Left colon (tissue), 2 donors: ENCODE measurements around the gene RPS14. TPM values are rescaled to one million over a fixed set of nuclear protein-coding genes. Genes with fewer than 3 reads are reported as not detected.

Source experiments
- ATAC-seq: fragments of 200-7000 bp; cut with Tn5 transposase; one replicate; pipeline ENCODE4 v1.9.1; 2020; ENCODE audit warnings: mild to moderate bottlenecking, moderate library complexity
- DNase-seq, 2 donors: peaks; one replicate each; pipeline ENCODE4 v3.0.0-alpha.2; 2020
- intact Hi-C, 2 donors: fragments of 100-400 bp; cut with DNase I in 1 of 2; cut with micrococcal nuclease in 1 of 2; formaldehyde crosslinking; loops; one replicate each; pipeline versions ENCODE4 v1.11.2 to v1.14.0; 2022; cut with DNase I, micrococcal nuclease
- total RNA-seq, 2 donors: library from RNA; stranded (reverse); fragmentation: NEBNext Ultra II Directional; extraction: Animal tissue kit (Norgen Biotek cat#: 25700); gene quantifications; one replicate each; pipeline ENCODE4 v1.2.1, GENCODE V29; 2021
- donor health status: DM: no; HTN: no; CAD: no.
- donor health status: DM: yes; HTN: yes; CAD: no.

Gene RPS14
- total RNA-seq, 2 donors from 2014 or later: 1,685 to 1,991 TPM

GRCh38 chr5:150394131-150394530 lies 55.4 kb downstream of the RPS14 start:
- ATAC-seq (no peak), DNase-seq (no peak)
- intact Hi-C loops: no loop called here

GRCh38 chr5:150393096-150393645 lies 56.4 kb downstream of the RPS14 start:
- intact Hi-C loops: no loop called here

DNA sequence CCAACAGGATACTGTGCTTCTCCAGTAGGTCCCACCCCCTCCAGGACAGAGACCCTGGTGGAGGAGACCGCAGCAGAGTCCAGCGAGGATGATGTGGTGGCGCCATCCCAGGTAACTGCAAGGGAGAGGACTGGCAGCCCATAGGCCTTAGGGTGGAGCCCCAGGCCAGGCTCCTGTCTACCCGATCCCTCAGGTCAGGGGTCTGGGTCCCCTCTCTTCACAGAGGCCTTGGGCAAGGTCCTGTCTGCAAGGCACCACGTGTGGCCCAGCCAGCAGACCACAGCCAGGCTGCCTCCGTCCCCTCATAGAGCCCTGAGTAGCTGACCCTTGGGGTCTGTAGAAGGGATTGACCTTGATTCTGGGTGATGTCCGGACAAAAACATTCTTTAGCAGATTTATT lies 56.9 kb downstream of the RPS14 start:
- ATAC-seq: no peak
- intact Hi-C loops: no loop called here
- no peak for DNase-seq

More at GRCh38 chr5:150393096-150393645, 56.4 kb downstream of the RPS14 start:
- no peak for ATAC-seq
- DNase-seq: no peak

Other genes with a start within 250 kb of the RPS14 start
- gene CAMK2A, start 160.0 kb downstream of the RPS14 start, total RNA-seq: under 1 TPM; 0.17 to 0.21 TPM
- gene ARSI, start 146.8 kb downstream of the RPS14 start, total RNA-seq: under 1 TPM; 0.27 to 0.64 TPM
- 10 to 100 TPM; 14.6 to 21.7 TPM for gene TCOF1, start 92.0 kb downstream of the RPS14 start, total RNA-seq
- gene CD74, start 36.8 kb downstream of the RPS14 start, total RNA-seq: 100 to 1,000 TPM; 132 to 435 TPM
- gene NDST1, start 58.4 kb upstream of the RPS14 start, total RNA-seq: 10 to 100 TPM; 63.5 to 73.9 TPM
- 10 to 100 TPM; 43.6 to 73.9 TPM for gene SYNPO, start 190.9 kb upstream of the RPS14 start, total RNA-seq
- 1 to 10 TPM in 1 of 2 donors, under 1 TPM in 1; 0.31 to 1.1 TPM for gene MYOZ3, start 211.5 kb upstream of the RPS14 start, total RNA-seq